Hair follicular keratinocyte (primary cell): ENCODE data around the gene FBXW2. TPM values are rescaled to one million over a fixed set of nuclear protein-coding genes. Genes with fewer than 3 reads are reported as not detected.

Experiments used
- total RNA-seq: library from RNA; depleted of rRNA; stranded (reverse); fragments of >200 nt; gene quantifications from 2 replicates; pipeline ENCODE4 v1.2.3, GENCODE V29; 2015

The FBXW2 gene, protein sequence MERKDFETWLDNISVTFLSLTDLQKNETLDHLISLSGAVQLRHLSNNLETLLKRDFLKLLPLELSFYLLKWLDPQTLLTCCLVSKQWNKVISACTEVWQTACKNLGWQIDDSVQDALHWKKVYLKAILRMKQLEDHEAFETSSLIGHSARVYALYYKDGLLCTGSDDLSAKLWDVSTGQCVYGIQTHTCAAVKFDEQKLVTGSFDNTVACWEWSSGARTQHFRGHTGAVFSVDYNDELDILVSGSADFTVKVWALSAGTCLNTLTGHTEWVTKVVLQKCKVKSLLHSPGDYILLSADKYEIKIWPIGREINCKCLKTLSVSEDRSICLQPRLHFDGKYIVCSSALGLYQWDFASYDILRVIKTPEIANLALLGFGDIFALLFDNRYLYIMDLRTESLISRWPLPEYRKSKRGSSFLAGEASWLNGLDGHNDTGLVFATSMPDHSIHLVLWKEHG
- 18.8 and 26.6 TPM in 2 replicates for total RNA-seq

DNA sequence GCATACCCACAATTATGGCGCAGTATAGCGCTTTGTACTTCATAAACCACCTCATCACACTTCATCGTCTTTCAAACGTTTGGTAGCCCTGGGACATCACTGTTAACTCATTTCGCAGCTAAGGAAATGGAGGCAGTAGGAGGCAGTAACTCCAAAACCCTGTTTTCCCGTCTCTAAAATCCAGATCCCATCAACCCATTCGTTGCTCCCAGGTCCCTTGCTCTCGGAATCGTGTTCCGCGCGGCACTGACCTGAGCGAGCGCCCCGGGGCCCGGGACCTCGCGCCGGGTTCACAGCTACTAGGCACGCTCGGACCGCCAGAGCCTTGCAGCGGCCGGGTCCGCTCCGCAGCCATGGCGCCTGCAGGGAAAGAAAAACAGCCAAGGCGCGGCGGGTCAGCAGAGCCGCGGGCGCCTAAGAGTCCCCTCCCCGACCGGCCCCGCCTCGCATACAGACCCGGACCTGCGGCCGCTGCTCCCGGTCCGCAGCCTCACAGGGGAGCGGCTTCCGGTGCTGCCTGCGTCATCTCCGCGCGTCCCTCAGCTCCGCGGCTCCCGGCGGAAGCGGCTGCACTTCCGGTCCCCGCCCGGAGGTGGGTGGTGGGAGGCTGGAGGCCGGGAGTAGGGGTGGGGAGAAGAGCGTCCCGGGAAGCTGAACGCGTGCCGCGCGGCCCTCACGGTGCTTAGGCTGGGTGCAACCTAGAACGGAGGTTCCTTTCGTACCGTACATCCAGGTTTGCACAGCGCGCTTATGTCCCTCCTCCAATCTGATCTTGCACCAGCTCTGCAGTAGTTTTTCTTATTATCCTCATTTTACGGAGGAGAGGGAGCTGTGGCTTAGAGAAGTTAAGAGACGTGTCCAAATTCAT, at the start of gene FBXW2:
Gene FBXW2 (minus strand): TSS at position 519 of the 868 bp plus-strand sequence. CDS start 5,158 bp downstream, outside the sequence.

DNA sequence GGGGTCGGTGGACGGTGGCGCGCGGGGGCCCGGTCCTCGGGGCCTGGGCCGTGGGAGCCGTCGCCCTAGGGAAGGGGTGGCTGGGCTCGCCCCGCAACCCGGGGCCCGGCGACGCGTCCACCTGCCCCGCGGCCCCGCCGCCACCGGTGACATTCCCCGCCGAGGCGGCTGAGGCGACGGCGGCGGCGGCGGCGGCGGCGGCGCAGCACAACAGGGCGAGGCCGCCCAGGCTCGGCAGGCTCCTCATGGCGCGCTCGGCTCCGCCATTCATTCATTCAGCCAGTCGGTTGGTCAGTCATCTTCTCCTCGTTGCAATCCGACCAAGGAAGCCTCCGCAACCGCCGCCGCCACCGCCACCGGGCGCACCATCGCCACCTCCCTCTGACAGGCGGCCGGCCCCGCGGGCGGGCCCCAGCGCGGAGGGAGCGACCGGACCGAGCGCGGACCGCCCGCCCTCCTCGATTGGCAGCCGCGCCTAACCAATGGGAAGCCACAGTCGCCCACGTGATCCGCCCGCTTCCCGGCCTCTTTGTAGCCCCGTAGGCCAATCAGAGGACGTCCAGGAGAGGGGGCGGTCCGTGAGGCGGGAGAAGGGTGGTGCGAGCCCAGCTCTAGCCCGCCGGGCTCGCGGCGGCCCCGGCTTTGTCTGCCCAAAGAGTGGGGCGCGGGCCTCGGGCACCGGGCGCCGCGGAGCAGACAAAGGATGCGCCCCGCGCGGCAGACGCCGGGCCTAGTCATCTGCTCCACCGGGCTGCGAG, 78.9 kb downstream of the FBXW2 start, which contains the start of gene MEGF9:
Gene MEGF9 (minus strand): TSS at position 383 of the 758 bp plus-strand sequence. CDS start 112 bp downstream, at position 271.

Other genes starting within 250 kb of the FBXW2 start
- 21.2 and 33.2 TPM in 2 replicates for gene CDK5RAP2, start 213.2 kb downstream of the FBXW2 start, total RNA-seq
- 8.2 and 10.8 TPM in 2 replicates for gene MEGF9, start 78.9 kb downstream of the FBXW2 start, total RNA-seq
- gene PSMD5, start 49.5 kb upstream of the FBXW2 start, total RNA-seq, result 27.3 and 41.0 TPM in 2 replicates
- gene PHF19, start 83.8 kb upstream of the FBXW2 start, total RNA-seq, result 24.9 and 50.8 TPM in 2 replicates
- 0.38 and 1.4 TPM in 2 replicates for gene TRAF1, start 133.4 kb upstream of the FBXW2 start, total RNA-seq